Germinal center (tissue), 1 donor: Measurements from ENCODE around the gene PTPN23.
A peak's percentile ranks its signal among the peaks of the same experiment; 100 is the strongest.

Experiments used
- DNase-seq: peaks from one replicate; pipeline ENCODE4 v3.0.0; 2012; ENCODE audit warnings: mixed read lengths, low spot score

The PTPN23 gene

GRCh38 chr3:47419083-47420043 is 38.5 kb downstream of the PTPN23 start:
- peak; percentile 38 for DNase-seq

- DNase-seq: no peak
Measured at GRCh38 chr3:47420044-47420430, 39.2 kb downstream of the PTPN23 start.

- peak; percentile 91 for DNase-seq
Measured at GRCh38 chr3:47420511-47421484, 40.0 kb downstream of the PTPN23 start.

- DNase-seq: no peak
Measured at GRCh38 chr3:47421741-47422649, 41.2 kb downstream of the PTPN23 start.

- no peak for DNase-seq
Measured at GRCh38 chr3:47422743-47423142, 41.9 kb downstream of the PTPN23 start.

GRCh38 chr3:47423548-47424145 is 42.8 kb downstream of the PTPN23 start:
- no peak for DNase-seq

- DNase-seq: no peak
Measured at GRCh38 chr3:47424434-47425382, 43.9 kb downstream of the PTPN23 start.

- DNase-seq: peak; percentile 2
Measured at GRCh38 chr3:47425383-47425778, 44.6 kb downstream of the PTPN23 start.

- DNase-seq: peak; percentile 3
Measured at GRCh38 chr3:47425959-47426358, 45.1 kb downstream of the PTPN23 start.

- DNase-seq: no peak
Measured at GRCh38 chr3:47427866-47428265, 47.0 kb downstream of the PTPN23 start.

GRCh38 chr3:47428662-47429061 is 47.8 kb downstream of the PTPN23 start:
- no peak for DNase-seq

- DNase-seq: no peak
Measured at GRCh38 chr3:47429476-47430270, 48.9 kb downstream of the PTPN23 start.

- DNase-seq: no peak
Measured at GRCh38 chr3:47430606-47431005, 49.8 kb downstream of the PTPN23 start.

- no peak for DNase-seq
Measured at GRCh38 chr3:47431225-47431624, 50.4 kb downstream of the PTPN23 start.

GRCh38 chr3:47432673-47433072 is 51.9 kb downstream of the PTPN23 start:
- DNase-seq: no peak

GRCh38 chr3:47433796-47434195 is 53.0 kb downstream of the PTPN23 start:
- DNase-seq: no peak

GRCh38 chr3:47434849-47435248 is 54.0 kb downstream of the PTPN23 start:
- DNase-seq: no peak

- DNase-seq: no peak
Measured at GRCh38 chr3:47436180-47436579, 55.4 kb downstream of the PTPN23 start.

- DNase-seq: no peak
Measured at GRCh38 chr3:47440131-47440530, 59.3 kb downstream of the PTPN23 start.
